ENCODE data around the gene PDE6B.

DNA sequence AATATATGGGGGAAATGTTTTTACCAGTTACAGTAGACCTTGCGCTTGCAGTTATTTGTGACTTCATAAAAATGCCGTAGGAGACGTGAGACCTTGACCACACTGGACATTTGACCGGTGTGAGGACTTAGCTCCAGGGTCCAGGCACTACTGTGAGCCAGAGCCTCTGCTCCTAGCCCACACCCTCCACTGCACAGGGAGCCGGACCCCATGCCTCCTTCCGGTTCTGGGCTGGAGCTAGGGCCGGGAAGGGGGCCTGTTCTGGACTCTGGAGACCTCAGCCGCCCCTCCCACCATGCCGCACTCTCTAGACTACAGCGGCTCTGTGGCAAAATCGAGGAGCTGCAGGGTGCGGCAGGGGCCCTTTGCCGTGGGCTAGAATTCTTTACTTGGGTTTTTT lies 85.5 kb downstream of the PDE6B start:
- TF ChIP-seq EZH2 (IDR thresholded peaks at IDR 0.05; ENCODE audit: low read depth, unreplicated experiment) = no peak
- TF ChIP-seq, protein P1, sequence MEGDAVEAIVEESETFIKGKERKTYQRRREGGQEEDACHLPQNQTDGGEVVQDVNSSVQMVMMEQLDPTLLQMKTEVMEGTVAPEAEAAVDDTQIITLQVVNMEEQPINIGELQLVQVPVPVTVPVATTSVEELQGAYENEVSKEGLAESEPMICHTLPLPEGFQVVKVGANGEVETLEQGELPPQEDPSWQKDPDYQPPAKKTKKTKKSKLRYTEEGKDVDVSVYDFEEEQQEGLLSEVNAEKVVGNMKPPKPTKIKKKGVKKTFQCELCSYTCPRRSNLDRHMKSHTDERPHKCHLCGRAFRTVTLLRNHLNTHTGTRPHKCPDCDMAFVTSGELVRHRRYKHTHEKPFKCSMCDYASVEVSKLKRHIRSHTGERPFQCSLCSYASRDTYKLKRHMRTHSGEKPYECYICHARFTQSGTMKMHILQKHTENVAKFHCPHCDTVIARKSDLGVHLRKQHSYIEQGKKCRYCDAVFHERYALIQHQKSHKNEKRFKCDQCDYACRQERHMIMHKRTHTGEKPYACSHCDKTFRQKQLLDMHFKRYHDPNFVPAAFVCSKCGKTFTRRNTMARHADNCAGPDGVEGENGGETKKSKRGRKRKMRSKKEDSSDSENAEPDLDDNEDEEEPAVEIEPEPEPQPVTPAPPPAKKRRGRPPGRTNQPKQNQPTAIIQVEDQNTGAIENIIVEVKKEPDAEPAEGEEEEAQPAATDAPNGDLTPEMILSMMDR (conservative IDR thresholded peaks at IDR 0.05; ENCODE audit: low read depth in 2 of 2) = no peak
- no peak for TF ChIP-seq EZH2phosphoT487 (IDR thresholded peaks at IDR 0.05; ENCODE audit: unreplicated experiment)
- no peak for TF ChIP-seq JUNB (IDR thresholded peaks at IDR 0.05; ENCODE audit: unreplicated experiment)
- no peak for TF ChIP-seq POLR2AphosphoS5 (IDR thresholded peaks at IDR 0.05; ENCODE audit: low read depth)
- TF ChIP-seq, protein P2, sequence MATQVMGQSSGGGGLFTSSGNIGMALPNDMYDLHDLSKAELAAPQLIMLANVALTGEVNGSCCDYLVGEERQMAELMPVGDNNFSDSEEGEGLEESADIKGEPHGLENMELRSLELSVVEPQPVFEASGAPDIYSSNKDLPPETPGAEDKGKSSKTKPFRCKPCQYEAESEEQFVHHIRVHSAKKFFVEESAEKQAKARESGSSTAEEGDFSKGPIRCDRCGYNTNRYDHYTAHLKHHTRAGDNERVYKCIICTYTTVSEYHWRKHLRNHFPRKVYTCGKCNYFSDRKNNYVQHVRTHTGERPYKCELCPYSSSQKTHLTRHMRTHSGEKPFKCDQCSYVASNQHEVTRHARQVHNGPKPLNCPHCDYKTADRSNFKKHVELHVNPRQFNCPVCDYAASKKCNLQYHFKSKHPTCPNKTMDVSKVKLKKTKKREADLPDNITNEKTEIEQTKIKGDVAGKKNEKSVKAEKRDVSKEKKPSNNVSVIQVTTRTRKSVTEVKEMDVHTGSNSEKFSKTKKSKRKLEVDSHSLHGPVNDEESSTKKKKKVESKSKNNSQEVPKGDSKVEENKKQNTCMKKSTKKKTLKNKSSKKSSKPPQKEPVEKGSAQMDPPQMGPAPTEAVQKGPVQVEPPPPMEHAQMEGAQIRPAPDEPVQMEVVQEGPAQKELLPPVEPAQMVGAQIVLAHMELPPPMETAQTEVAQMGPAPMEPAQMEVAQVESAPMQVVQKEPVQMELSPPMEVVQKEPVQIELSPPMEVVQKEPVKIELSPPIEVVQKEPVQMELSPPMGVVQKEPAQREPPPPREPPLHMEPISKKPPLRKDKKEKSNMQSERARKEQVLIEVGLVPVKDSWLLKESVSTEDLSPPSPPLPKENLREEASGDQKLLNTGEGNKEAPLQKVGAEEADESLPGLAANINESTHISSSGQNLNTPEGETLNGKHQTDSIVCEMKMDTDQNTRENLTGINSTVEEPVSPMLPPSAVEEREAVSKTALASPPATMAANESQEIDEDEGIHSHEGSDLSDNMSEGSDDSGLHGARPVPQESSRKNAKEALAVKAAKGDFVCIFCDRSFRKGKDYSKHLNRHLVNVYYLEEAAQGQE (IDR thresholded peaks at IDR 0.05; ENCODE audit: unreplicated experiment) = no peak
- no peak for TF ChIP-seq CREB1 (CRISPR knock-in tag; IDR thresholded peaks at IDR 0.05; ENCODE audit: low read depth)
- TF ChIP-seq, protein P3, sequence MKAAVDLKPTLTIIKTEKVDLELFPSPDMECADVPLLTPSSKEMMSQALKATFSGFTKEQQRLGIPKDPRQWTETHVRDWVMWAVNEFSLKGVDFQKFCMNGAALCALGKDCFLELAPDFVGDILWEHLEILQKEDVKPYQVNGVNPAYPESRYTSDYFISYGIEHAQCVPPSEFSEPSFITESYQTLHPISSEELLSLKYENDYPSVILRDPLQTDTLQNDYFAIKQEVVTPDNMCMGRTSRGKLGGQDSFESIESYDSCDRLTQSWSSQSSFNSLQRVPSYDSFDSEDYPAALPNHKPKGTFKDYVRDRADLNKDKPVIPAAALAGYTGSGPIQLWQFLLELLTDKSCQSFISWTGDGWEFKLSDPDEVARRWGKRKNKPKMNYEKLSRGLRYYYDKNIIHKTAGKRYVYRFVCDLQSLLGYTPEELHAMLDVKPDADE (IDR thresholded peaks at IDR 0.05) = no peak
- TF ChIP-seq ZNF331 (CRISPR knock-in tag; IDR thresholded peaks at IDR 0.05; ENCODE audit: low read depth) = no peak
- no peak for TF ChIP-seq STAT1 (IDR thresholded peaks at IDR 0.05; ENCODE audit: unreplicated experiment)
- TF ChIP-seq ZNF114 (CRISPR knock-in tag; IDR thresholded peaks at IDR 0.05) = no peak
- TF ChIP-seq, protein P4, sequence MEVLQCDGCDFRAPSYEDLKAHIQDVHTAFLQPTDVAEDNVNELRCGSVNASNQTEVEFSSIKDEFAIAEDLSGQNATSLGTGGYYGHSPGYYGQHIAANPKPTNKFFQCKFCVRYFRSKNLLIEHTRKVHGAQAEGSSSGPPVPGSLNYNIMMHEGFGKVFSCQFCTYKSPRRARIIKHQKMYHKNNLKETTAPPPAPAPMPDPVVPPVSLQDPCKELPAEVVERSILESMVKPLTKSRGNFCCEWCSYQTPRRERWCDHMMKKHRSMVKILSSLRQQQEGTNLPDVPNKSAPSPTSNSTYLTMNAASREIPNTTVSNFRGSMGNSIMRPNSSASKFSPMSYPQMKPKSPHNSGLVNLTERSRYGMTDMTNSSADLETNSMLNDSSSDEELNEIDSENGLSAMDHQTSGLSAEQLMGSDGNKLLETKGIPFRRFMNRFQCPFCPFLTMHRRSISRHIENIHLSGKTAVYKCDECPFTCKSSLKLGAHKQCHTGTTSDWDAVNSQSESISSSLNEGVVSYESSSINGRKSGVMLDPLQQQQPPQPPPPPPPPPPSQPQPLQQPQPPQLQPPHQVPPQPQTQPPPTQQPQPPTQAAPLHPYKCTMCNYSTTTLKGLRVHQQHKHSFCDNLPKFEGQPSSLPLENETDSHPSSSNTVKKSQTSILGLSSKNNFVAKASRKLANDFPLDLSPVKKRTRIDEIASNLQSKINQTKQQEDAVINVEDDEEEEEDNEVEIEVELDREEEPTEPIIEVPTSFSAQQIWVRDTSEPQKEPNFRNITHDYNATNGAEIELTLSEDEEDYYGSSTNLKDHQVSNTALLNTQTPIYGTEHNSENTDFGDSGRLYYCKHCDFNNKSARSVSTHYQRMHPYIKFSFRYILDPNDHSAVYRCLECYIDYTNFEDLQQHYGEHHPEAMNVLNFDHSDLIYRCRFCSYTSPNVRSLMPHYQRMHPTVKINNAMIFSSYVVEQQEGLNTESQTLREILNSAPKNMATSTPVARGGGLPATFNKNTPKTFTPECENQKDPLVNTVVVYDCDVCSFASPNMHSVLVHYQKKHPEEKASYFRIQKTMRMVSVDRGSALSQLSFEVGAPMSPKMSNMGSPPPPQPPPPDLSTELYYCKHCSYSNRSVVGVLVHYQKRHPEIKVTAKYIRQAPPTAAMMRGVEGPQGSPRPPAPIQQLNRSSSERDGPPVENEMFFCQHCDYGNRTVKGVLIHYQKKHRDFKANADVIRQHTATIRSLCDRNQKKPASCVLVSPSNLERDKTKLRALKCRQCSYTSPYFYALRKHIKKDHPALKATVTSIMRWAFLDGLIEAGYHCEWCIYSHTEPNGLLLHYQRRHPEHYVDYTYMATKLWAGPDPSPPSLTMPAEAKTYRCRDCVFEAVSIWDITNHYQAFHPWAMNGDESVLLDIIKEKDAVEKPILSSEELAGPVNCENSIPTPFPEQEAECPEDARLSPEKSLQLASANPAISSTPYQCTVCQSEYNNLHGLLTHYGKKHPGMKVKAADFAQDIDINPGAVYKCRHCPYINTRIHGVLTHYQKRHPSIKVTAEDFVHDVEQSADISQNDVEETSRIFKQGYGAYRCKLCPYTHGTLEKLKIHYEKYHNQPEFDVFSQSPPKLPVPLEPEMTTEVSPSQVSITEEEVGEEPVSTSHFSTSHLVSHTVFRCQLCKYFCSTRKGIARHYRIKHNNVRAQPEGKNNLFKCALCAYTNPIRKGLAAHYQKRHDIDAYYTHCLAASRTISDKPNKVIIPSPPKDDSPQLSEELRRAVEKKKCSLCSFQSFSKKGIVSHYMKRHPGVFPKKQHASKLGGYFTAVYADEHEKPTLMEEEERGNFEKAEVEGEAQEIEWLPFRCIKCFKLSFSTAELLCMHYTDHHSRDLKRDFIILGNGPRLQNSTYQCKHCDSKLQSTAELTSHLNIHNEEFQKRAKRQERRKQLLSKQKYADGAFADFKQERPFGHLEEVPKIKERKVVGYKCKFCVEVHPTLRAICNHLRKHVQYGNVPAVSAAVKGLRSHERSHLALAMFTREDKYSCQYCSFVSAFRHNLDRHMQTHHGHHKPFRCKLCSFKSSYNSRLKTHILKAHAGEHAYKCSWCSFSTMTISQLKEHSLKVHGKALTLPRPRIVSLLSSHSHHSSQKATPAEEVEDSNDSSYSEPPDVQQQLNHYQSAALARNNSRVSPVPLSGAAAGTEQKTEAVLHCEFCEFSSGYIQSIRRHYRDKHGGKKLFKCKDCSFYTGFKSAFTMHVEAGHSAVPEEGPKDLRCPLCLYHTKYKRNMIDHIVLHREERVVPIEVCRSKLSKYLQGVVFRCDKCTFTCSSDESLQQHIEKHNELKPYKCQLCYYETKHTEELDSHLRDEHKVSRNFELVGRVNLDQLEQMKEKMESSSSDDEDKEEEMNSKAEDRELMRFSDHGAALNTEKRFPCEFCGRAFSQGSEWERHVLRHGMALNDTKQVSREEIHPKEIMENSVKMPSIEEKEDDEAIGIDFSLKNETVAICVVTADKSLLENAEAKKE (CRISPR knock-in tag; IDR thresholded peaks at IDR 0.05) = no peak

All from GM23338 (cell line).